HepG2 (cell line): ENCODE results near the gene TEX22. TPM values are rescaled to one million over a fixed set of nuclear protein-coding genes. Genes with fewer than 3 reads are reported as not detected.

Source experiments
- GABPB1 ChIP-seq: IDR thresholded peaks from 2 replicates; pipeline ENCODE4 v1.6.1; 2016; ENCODE audit warnings: mild to moderate bottlenecking, missing genetic modification reagents, moderate library complexity, missing compliant biosample characterization
- JUN ChIP-seq: sonication (generic); formaldehyde crosslinking; IDR thresholded peaks from 2 replicates; pipeline ENCODE4 v1.4.0; 2020; ENCODE audit warnings: mild to moderate bottlenecking, missing genetic modification reagents
- KDM2A ChIP-seq: sonication (generic); formaldehyde crosslinking; IDR thresholded peaks from 2 replicates; pipeline ENCODE4 v1.4.0; 2020; ENCODE audit warnings: low read depth, missing genetic modification reagents, borderline replicate concordance
- KLF6 ChIP-seq: IDR thresholded peaks from 2 replicates; pipeline ENCODE4 v1.8.0; 2016; ENCODE audit warnings: missing biosample characterization, missing genetic modification reagents
- TCF12 ChIP-seq, 2 experiments: fragments of 450-650 bp in 1 of 2; sonication (generic) in 1 of 2; formaldehyde crosslinking in 1 of 2; IDR thresholded peaks; 2 replicates each; pipeline versions ENCODE4 v1.6.1 to v1.8.0; 2017 to 2022; ENCODE audit warnings: antibody characterized with exemption in 1 of 2, mild to moderate bottlenecking in 1 of 2, missing genetic modification reagents in 1 of 2, moderate library complexity in 1 of 2
- YY1 ChIP-seq: IDR thresholded peaks from 2 replicates; pipeline ENCODE4 v1.6.1; 2011; ENCODE audit warnings: low read length, low read depth, moderate library complexity, mild to moderate bottlenecking; ENCODE audit not compliant: insufficient read depth, insufficient replicate concordance
- ZBTB21 ChIP-seq: sonication (generic); formaldehyde crosslinking; IDR thresholded peaks from 2 replicates; pipeline ENCODE4 v1.4.0; 2020; ENCODE audit warnings: missing genetic modification reagents
- ZFP82 ChIP-seq: sonication (generic); formaldehyde crosslinking; IDR thresholded peaks from 2 replicates; pipeline ENCODE4 v1.5.1; 2020; ENCODE audit warnings: mild to moderate bottlenecking, missing genetic modification reagents, borderline replicate concordance
- ZNF274 ChIP-seq: sonication (generic); formaldehyde crosslinking; IDR thresholded peaks from 2 replicates; pipeline ENCODE4 v1.5.1; 2020; ENCODE audit warnings: mild to moderate bottlenecking, missing genetic modification reagents
- ZNF563 ChIP-seq: sonication (generic); formaldehyde crosslinking; IDR thresholded peaks from 2 replicates; pipeline ENCODE4 v1.8.0; 2022; ENCODE audit warnings: mild to moderate bottlenecking, moderate library complexity, missing genetic modification reagents
- polyA plus RNA-seq, 8 experiments: library from polyadenylated mRNA; depleted of rRNA in 3 of 8; stranded (reverse) in 7 of 8; unstranded in 1 of 8; fragments of >200 nt; fragmentation: Illumina TruSeq in 4 of 8; extraction: Trizol in 4 of 8; gene quantifications; 2 replicates each; pipeline versions ENCODE4 v1.2.1 to v1.2.3, GENCODE V29; 2011 to 2016; ENCODE audit warnings: low read depth in 4 of 8, missing spikeins in 1 of 8, mixed read lengths in 1 of 8; ENCODE audit not compliant: insufficient read depth in 1 of 8
- total RNA-seq, 5 experiments: library from RNA; depleted of rRNA; stranded (reverse); fragments of >200 nt; fragmentation: Illumina TruSeq; extraction: Trizol; gene quantifications; 2 replicates each; pipeline ENCODE4 v1.2.3, GENCODE V29; 2016; ENCODE audit warnings: low read depth in 1 of 5
- TF ChIP-seq, protein P1 (sequence below): sonication (generic); formaldehyde crosslinking; IDR thresholded peaks from 2 replicates; pipeline ENCODE4 v1.4.0; 2020; ENCODE audit warnings: missing genetic modification reagents
- TF ChIP-seq, protein P2 (sequence below): sonication (generic); formaldehyde crosslinking; IDR thresholded peaks from 2 replicates; pipeline ENCODE4 v1.5.0; 2020; ENCODE audit warnings: mild to moderate bottlenecking, missing genetic modification reagents
- TF ChIP-seq, protein P3 (sequence below): IDR thresholded peaks from 2 replicates; pipeline ENCODE4 v1.6.1; 2016; ENCODE audit warnings: missing compliant biosample characterization, missing genetic modification reagents, borderline replicate concordance
- TF ChIP-seq, protein P4 (sequence below): fragments of 450-650 bp; IDR thresholded peaks from 2 replicates; pipeline ENCODE4 v1.6.1; 2017; ENCODE audit warnings: mild to moderate bottlenecking
- TF ChIP-seq, protein P5 (sequence below): sonication (generic); formaldehyde crosslinking; IDR thresholded peaks from 2 replicates; pipeline ENCODE4 v1.4.0; 2020; ENCODE audit warnings: low read depth, missing genetic modification reagents

The TEX22 gene
- total and polyA plus RNA-seq, 2 of the 13 experiments (the other 11 are each of a cell fraction or from before 2014, with no cell fraction given) = 0.07 to 0.27 TPM

DNA sequence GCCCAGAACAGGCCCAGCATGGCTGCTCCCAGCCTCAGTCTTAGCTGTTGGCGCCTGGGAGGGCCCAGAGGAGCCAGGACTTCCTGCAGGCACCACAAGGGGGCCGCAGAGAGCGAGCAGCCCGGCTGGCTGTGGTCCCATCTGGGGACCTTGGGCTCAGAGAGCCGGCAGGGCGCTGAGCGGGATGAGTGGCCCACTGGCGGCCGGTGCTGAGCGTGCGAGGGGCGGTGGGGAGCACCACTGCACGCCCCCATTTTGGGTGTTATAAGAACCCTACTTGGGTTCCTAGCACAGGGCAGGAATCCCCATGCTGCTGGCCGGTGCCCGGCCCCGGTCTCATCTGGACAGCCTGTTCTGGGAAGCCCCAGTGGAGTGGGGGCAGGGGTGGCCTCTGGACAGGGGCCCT lies 50.4 kb downstream of the TEX22 start (continued):
- TF ChIP-seq, protein P1, sequence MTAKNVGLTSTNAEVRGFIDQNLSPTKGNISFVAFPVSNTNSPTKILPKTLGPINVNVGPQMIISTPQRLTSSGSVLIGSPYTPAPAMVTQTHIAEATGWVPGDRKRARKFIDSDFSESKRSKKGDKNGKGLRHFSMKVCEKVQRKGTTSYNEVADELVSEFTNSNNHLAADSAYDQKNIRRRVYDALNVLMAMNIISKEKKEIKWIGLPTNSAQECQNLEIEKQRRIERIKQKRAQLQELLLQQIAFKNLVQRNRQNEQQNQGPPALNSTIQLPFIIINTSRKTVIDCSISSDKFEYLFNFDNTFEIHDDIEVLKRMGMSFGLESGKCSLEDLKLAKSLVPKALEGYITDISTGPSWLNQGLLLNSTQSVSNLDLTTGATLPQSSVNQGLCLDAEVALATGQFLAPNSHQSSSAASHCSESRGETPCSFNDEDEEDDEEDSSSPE (CRISPR knock-in tag) = no peak
- TF ChIP-seq ZNF563 (CRISPR knock-in tag) (no peak), YY1 (peak; percentile 39), ZNF274 (CRISPR knock-in tag) (0 out of 2 replicates have a peak, but pooled peaks have one; percentile 47), GABPB1 (peak; percentile 42; the same call in 1 of the 2 replicates), ZFP82 (CRISPR knock-in tag) (no peak), ZBTB21 (no peak), KLF6 (CRISPR knock-in tag) (no peak), KDM2A (CRISPR knock-in tag) (peak; percentile 42; the same call in 1 of the 2 replicates), JUN (no peak), TCF12 (IDR thresholded peaks at IDR 0.05) (no peak), TCF12 (CRISPR knock-in tag; IDR thresholded peaks at IDR 0.05) (no peak)
- TF ChIP-seq, protein P2, sequence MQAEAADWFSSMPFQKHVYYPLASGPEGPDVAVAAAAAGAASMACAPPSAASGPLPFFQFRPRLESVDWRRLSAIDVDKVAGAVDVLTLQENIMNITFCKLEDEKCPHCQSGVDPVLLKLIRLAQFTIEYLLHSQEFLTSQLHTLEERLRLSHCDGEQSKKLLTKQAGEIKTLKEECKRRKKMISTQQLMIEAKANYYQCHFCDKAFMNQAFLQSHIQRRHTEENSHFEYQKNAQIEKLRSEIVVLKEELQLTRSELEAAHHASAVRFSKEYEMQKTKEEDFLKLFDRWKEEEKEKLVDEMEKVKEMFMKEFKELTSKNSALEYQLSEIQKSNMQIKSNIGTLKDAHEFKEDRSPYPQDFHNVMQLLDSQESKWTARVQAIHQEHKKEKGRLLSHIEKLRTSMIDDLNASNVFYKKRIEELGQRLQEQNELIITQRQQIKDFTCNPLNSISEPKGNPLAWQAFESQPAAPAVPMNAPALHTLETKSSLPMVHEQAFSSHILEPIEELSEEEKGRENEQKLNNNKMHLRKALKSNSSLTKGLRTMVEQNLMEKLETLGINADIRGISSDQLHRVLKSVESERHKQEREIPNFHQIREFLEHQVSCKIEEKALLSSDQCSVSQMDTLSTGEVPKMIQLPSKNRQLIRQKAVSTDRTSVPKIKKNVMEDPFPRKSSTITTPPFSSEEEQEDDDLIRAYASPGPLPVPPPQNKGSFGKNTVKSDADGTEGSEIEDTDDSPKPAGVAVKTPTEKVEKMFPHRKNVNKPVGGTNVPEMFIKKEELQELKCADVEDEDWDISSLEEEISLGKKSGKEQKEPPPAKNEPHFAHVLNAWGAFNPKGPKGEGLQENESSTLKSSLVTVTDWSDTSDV (CRISPR knock-in tag) = no peak
- TF ChIP-seq, protein P3, sequence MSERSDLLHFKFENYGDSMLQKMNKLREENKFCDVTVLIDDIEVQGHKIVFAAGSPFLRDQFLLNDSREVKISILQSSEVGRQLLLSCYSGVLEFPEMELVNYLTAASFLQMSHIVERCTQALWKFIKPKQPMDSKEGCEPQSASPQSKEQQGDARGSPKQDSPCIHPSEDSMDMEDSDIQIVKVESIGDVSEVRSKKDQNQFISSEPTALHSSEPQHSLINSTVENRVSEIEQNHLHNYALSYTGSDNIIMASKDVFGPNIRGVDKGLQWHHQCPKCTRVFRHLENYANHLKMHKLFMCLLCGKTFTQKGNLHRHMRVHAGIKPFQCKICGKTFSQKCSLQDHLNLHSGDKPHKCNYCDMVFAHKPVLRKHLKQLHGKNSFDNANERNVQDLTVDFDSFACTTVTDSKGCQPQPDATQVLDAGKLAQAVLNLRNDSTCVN (CRISPR knock-in tag) = no peak
- TF ChIP-seq, protein P4, sequence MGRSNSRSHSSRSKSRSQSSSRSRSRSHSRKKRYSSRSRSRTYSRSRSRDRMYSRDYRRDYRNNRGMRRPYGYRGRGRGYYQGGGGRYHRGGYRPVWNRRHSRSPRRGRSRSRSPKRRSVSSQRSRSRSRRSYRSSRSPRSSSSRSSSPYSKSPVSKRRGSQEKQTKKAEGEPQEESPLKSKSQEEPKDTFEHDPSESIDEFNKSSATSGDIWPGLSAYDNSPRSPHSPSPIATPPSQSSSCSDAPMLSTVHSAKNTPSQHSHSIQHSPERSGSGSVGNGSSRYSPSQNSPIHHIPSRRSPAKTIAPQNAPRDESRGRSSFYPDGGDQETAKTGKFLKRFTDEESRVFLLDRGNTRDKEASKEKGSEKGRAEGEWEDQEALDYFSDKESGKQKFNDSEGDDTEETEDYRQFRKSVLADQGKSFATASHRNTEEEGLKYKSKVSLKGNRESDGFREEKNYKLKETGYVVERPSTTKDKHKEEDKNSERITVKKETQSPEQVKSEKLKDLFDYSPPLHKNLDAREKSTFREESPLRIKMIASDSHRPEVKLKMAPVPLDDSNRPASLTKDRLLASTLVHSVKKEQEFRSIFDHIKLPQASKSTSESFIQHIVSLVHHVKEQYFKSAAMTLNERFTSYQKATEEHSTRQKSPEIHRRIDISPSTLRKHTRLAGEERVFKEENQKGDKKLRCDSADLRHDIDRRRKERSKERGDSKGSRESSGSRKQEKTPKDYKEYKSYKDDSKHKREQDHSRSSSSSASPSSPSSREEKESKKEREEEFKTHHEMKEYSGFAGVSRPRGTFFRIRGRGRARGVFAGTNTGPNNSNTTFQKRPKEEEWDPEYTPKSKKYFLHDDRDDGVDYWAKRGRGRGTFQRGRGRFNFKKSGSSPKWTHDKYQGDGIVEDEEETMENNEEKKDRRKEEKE = no peak
- TF ChIP-seq, protein P5, sequence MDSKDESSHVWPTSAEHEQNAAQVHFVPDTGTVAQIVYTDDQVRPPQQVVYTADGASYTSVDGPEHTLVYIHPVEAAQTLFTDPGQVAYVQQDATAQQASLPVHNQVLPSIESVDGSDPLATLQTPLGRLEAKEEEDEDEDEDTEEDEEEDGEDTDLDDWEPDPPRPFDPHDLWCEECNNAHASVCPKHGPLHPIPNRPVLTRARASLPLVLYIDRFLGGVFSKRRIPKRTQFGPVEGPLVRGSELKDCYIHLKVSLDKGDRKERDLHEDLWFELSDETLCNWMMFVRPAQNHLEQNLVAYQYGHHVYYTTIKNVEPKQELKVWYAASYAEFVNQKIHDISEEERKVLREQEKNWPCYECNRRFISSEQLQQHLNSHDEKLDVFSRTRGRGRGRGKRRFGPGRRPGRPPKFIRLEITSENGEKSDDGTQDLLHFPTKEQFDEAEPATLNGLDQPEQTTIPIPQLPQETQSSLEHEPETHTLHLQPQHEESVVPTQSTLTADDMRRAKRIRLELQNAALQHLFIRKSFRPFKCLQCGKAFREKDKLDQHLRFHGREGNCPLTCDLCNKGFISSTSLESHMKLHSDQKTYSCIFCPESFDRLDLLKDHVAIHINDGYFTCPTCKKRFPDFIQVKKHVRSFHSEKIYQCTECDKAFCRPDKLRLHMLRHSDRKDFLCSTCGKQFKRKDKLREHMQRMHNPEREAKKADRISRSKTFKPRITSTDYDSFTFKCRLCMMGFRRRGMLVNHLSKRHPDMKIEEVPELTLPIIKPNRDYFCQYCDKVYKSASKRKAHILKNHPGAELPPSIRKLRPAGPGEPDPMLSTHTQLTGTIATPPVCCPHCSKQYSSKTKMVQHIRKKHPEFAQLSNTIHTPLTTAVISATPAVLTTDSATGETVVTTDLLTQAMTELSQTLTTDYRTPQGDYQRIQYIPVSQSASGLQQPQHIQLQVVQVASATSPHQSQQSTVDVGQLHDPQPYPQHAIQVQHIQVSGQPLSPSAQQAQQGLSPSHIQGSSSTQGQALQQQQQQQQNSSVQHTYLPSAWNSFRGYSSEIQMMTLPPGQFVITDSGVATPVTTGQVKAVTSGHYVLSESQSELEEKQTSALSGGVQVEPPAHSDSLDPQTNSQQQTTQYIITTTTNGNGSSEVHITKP = no peak
